Ascending aorta (tissue), 2 donors: ENCODE measurements around the gene CAMSAP2. TPM values are rescaled to one million over a fixed set of nuclear protein-coding genes. Genes with fewer than 3 reads are reported as not detected.

Source experiments
- DNase-seq, 2 donors: peaks; one replicate each; pipeline ENCODE4 v3.0.0-alpha.2; 2019; ENCODE audit warnings: low spot score in 2 of 2
- H3K27ac ChIP-seq, 2 donors: fragments of 200-600 bp; sonication (generic); one replicate each; pipeline ENCODE4 v1.5.1; 2016 to 2017; ENCODE audit warnings: mild to moderate bottlenecking in 1 of 2
- H3K27me3 ChIP-seq: fragments of 200-600 bp; sonication (generic); one replicate; pipeline ENCODE4 v1.5.1; 2017
- H3K36me3 ChIP-seq, 2 donors: fragments of 200-600 bp; sonication (generic); one replicate each; pipeline ENCODE4 v1.5.1; 2016
- H3K4me1 ChIP-seq, 2 donors: fragments of 200-600 bp; sonication (generic); one replicate each; pipeline ENCODE4 v1.5.1; 2016 to 2017; ENCODE audit warnings: mild to moderate bottlenecking in 1 of 2
- H3K4me3 ChIP-seq, 2 donors: fragments of 200-600 bp; sonication (generic); one replicate each; pipeline ENCODE4 v1.5.1; 2016 to 2017; ENCODE audit warnings: mild to moderate bottlenecking in 1 of 2
- H3K9me3 ChIP-seq, 2 donors: fragments of 200-600 bp; sonication (generic); one replicate each; pipeline ENCODE4 v1.5.1; 2016
- CTCF ChIP-seq, 3 experiments: fragments of 200-600 bp in 2 of 3; fragments of 450-650 bp in 1 of 3; sonication (generic) in 2 of 3; IDR thresholded peaks; one replicate each; pipeline ENCODE4 v1.5.1; 2016 to 2019; ENCODE audit warnings: antibody characterized with exemption in 3 of 3, mild to moderate bottlenecking in 1 of 3, moderate library complexity in 1 of 3
- intact Hi-C: fragments of 100-400 bp; cut with DNase I; formaldehyde crosslinking; loops from one replicate; pipeline ENCODE4 v1.15.1; 2023
- total RNA-seq: library from RNA; depleted of rRNA; stranded (reverse); fragments of >200 nt; gene quantifications from one replicate; pipeline ENCODE4 v1.1.0, GENCODE V29; 2016

Gene CAMSAP2
- total RNA-seq, 1 donor from 2014 or later = 22.4 TPM

- Histone ChIP-seq H3K9me3 (no peaks in the 10 kb centered on the region), H3K4me3 (no peak overlapping the region), H3K36me3 (no peaks in the 10 kb centered on the region), H3K27ac (no peak overlapping the region), H3K4me1 (peaks cover 0 to 7% of the 10 kb centered on the region in 2 donors), H3K27me3 (no peaks in the 10 kb centered on the region)
- DNase-seq = no peak
- no peak for TF ChIP-seq CTCF (IDR thresholded peaks at IDR 0.05)
- intact Hi-C loops = no loop called here
Measured at GRCh38 chr1:200892958-200893357, 154.3 kb downstream of the CAMSAP2 start.

GRCh38 chr1:200893411-200893901 lies 154.8 kb downstream of the CAMSAP2 start:
- H3K27ac ChIP-seq = no peak overlapping the region
- H3K9me3 ChIP-seq = no peaks in the 10 kb centered on the region
- no peak for TF ChIP-seq CTCF (IDR thresholded peaks at IDR 0.05)
- H3K36me3 ChIP-seq = no peaks in the 10 kb centered on the region
- H3K27me3 ChIP-seq = no peaks in the 10 kb centered on the region
- peaks cover 0 to 7% of the 10 kb centered on the region in 2 donors for H3K4me1 ChIP-seq
- DNase-seq = no peak
- H3K4me3 ChIP-seq = no peak overlapping the region
- intact Hi-C loops = no loop called here

- no peaks in the 10 kb centered on the region for H3K36me3 ChIP-seq
- TF ChIP-seq CTCF (IDR thresholded peaks at IDR 0.05) = no peak
- intact Hi-C loops = no loop called here
- no peak within 1 kb of the TSS for H3K27ac ChIP-seq
- no peak within 1 kb of the TSS for H3K4me3 ChIP-seq
- H3K9me3 ChIP-seq = no peaks in the 10 kb centered on the region
- no peak for DNase-seq
- H3K4me1 ChIP-seq = peaks cover 0 to 7% of the 10 kb centered on the region in 2 donors
- no peaks in the 10 kb centered on the region for H3K27me3 ChIP-seq
Measured at GRCh38 chr1:200894712-200895442, 156.2 kb downstream of the CAMSAP2 start, which contains the start of gene INAVA. Gene INAVA, plus strand, starts transcription at chr1:200894900. Its CDS starts 3,501 bp downstream, at chr1:200898401.

- Histone ChIP-seq H3K27me3 (no peaks in the 10 kb centered on the region), H3K36me3 (no peaks in the 10 kb centered on the region), H3K4me1 (peaks cover 0 to 7% of the 10 kb centered on the region in 2 donors), H3K27ac (no peak overlapping the region), H3K9me3 (no peaks in the 10 kb centered on the region), H3K4me3 (no peak overlapping the region)
- no peak for DNase-seq
- intact Hi-C loops = no loop called here
- no peak for TF ChIP-seq CTCF (IDR thresholded peaks at IDR 0.05)
Measured at GRCh38 chr1:200895443-200895789, 156.7 kb downstream of the CAMSAP2 start.

GRCh38 chr1:200895801-200896530 lies 157.3 kb downstream of the CAMSAP2 start:
- DNase-seq = no peak
- Histone ChIP-seq H3K27me3 (no peaks in the 10 kb centered on the region), H3K36me3 (no peaks in the 10 kb centered on the region), H3K27ac (no peak overlapping the region), H3K4me3 (no peak overlapping the region), H3K9me3 (no peaks in the 10 kb centered on the region), H3K4me1 (peaks cover 0 to 6% of the 10 kb centered on the region in 2 donors)
- intact Hi-C loops = no loop called here
- no peak for TF ChIP-seq CTCF (IDR thresholded peaks at IDR 0.05)
